HEK293 (cell line): ENCODE measurements around the gene MUTYH.

Experiments
- CTCF ChIA-PET: fragments of 350-600 bp; formaldehyde crosslinking; extraction: SDS; loops from one replicate; lab custom pipeline; 2021; ENCODE audit warnings: antibody characterized with exemption; lab: Yijun Ruan, JAX
- POLR2A ChIA-PET: fragments of 300-600 bp; formaldehyde crosslinking; extraction: SDS; loops from one replicate; lab custom pipeline; 2020; ENCODE audit warnings: antibody characterized with exemption, inconsistent platforms; lab: Yijun Ruan, JAX
- H3K27ac ChIP-seq: fragments of 200-500 bp; sonication (Bioruptor generic); 2 replicates; pipeline ENCODE4 v1.5.1; 2014; ENCODE audit warnings: low read depth, low read length, control low read depth, inconsistent platforms; ENCODE audit errors: extremely low read depth
- H3K36me3 ChIP-seq, 2 experiments: fragments of 200-500 bp in 1 of 2; sonication (Bioruptor generic) in 1 of 2; 1 replicate in 1 of 2; 2 replicates in 1 of 2; pipeline ENCODE4 v1.5.1; 2014 to 2017; ENCODE audit warnings: inconsistent platforms in 2 of 2, low read length in 2 of 2; ENCODE audit not compliant: control insufficient read depth in 2 of 2, insufficient read depth in 1 of 2
- H3K4me1 ChIP-seq: fragments of 200-500 bp; sonication (Bioruptor generic); 2 replicates; pipeline ENCODE4 v1.5.1; 2014; ENCODE audit warnings: mild to moderate bottlenecking, low read length, inconsistent platforms; ENCODE audit not compliant: control insufficient read depth, insufficient read depth
- H3K4me3 ChIP-seq: 2 replicates; pipeline ENCODE4 v1.5.1; 2011; ENCODE audit warnings: low read depth, mild to moderate bottlenecking, control low read depth, low read length, moderate library complexity
- H3K9me3 ChIP-seq: fragments of 200-500 bp; sonication (Bioruptor generic); 2 replicates; pipeline ENCODE4 v1.5.1; 2014; ENCODE audit warnings: low read depth, low read length, inconsistent platforms; ENCODE audit not compliant: control insufficient read depth, insufficient read depth
- GLIS1 ChIP-seq: fragments of 450-650 bp; formaldehyde crosslinking; IDR thresholded peaks from 2 replicates; pipeline ENCODE4 v1.5.1; 2016; ENCODE audit warnings: missing biosample characterization, missing genetic modification characterization
- OSR2 ChIP-seq: fragments of 450-650 bp; formaldehyde crosslinking; IDR thresholded peaks from 2 replicates; pipeline ENCODE4 v1.5.1; 2016; ENCODE audit warnings: missing biosample characterization, missing genetic modification characterization
- OVOL3 ChIP-seq: fragments of 450-650 bp; formaldehyde crosslinking; IDR thresholded peaks from 2 replicates; pipeline ENCODE4 v1.5.1; 2016; ENCODE audit warnings: missing biosample characterization, missing genetic modification characterization
- REST ChIP-seq: fragments of 450-650 bp; formaldehyde crosslinking; IDR thresholded peaks from 2 replicates; pipeline ENCODE4 v1.5.1; 2016; ENCODE audit warnings: missing biosample characterization, missing genetic modification characterization
- SCRT1 ChIP-seq: fragments of 450-650 bp; formaldehyde crosslinking; IDR thresholded peaks from 2 replicates; pipeline ENCODE4 v1.5.1; 2016; ENCODE audit warnings: missing biosample characterization, missing genetic modification characterization, borderline replicate concordance
- TRIM28 ChIP-seq: IDR thresholded peaks from 2 replicates; pipeline ENCODE4 v1.6.1; 2011; ENCODE audit warnings: low read length, control low read depth, borderline replicate concordance
- ZBTB11 ChIP-seq: fragments of 450-650 bp; formaldehyde crosslinking; conservative IDR thresholded peaks from 2 replicates; pipeline ENCODE4 v1.5.1; 2016; ENCODE audit warnings: low read depth, missing biosample characterization, missing genetic modification characterization
- ZBTB6 ChIP-seq: fragments of 450-650 bp; formaldehyde crosslinking; IDR thresholded peaks from 2 replicates; pipeline ENCODE4 v1.5.1; 2017; ENCODE audit warnings: missing biosample characterization, missing genetic modification characterization
- ZBTB7A ChIP-seq: fragments of 450-650 bp; formaldehyde crosslinking; IDR thresholded peaks from 2 replicates; pipeline ENCODE4 v1.5.1; 2016; ENCODE audit warnings: low read depth, missing biosample characterization, missing genetic modification characterization
- ZNF133 ChIP-seq: fragments of 450-650 bp; formaldehyde crosslinking; IDR thresholded peaks from 2 replicates; pipeline ENCODE4 v1.5.1; 2016; ENCODE audit warnings: missing biosample characterization, missing genetic modification characterization
- ZNF138 ChIP-seq: fragments of 450-650 bp; formaldehyde crosslinking; IDR thresholded peaks from 2 replicates; pipeline ENCODE4 v1.5.1; 2016; ENCODE audit warnings: missing biosample characterization, missing genetic modification characterization, borderline replicate concordance
- ZNF274 ChIP-seq, 2 experiments: fragments of 200-500 bp in 1 of 2; fragments of 450-650 bp in 1 of 2; sonication (Bioruptor generic) in 1 of 2; formaldehyde crosslinking in 1 of 2; IDR thresholded peaks; 2 replicates each; pipeline versions ENCODE4 v1.5.1 to v1.6.1; 2014 to 2016; ENCODE audit warnings: borderline replicate concordance in 1 of 2, inconsistent platforms in 1 of 2, low read length in 1 of 2, missing biosample characterization in 1 of 2, missing genetic modification characterization in 1 of 2
- ZNF341 ChIP-seq: fragments of 450-650 bp; formaldehyde crosslinking; IDR thresholded peaks from 2 replicates; pipeline ENCODE4; 2016; ENCODE audit warnings: low read depth, missing biosample characterization, missing genetic modification characterization
- ZNF423 ChIP-seq: fragments of 450-650 bp; formaldehyde crosslinking; IDR thresholded peaks from 2 replicates; pipeline ENCODE4 v1.5.1; 2016; ENCODE audit warnings: missing biosample characterization, missing genetic modification characterization
- ZNF629 ChIP-seq: fragments of 450-650 bp; formaldehyde crosslinking; IDR thresholded peaks from 2 replicates; pipeline ENCODE4 v1.5.1; 2017; ENCODE audit warnings: missing biosample characterization, missing genetic modification characterization
- TF ChIP-seq, protein P1 (sequence below): sonication (generic); formaldehyde crosslinking; IDR thresholded peaks from 2 replicates; pipeline ENCODE4 v1.8.1; 2022; ENCODE audit warnings: mild to moderate bottlenecking, moderate library complexity, missing genetic modification reagents

Gene MUTYH

DNA sequence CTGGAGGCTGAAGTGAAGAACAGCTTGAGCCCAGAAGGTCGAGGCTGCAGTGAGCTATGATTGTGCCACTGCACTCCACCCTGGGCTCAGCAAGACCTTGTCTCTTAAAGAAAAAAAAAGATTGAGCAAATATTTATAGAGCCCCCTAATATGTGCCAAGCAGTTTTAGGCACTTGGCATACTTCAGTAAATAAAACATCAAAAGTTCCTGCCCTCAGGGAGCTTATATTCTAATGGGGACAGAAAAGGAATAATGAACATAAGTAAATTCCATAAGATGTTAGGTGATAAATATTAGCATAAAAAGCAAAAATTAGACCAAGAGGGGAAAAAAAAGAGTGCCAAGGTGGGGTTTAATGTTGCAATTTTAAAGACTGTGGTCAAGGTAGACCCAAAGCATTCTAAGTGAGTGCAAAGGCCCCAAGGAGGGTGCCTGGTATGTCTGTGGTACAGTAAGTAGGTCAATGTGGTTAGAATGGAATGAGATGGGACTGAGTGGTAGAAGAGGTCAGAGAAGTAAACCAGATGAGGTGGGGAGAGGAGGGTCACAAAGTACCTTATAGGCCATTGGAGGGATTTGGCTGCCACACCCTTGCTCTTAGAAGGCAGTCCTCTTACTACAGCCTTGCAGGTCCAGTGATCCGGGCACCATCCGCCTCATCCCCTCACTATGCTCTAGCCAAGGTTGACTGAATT lies 2.5 kb downstream of the MUTYH start:
- H3K9me3 ChIP-seq, result no peaks in the 10 kb centered on the region
- no peaks in the 10 kb centered on the region for H3K4me1 ChIP-seq
- CTCF ChIA-PET, result interaction anchor here (1.2 kb wide), 1 partner anchor 32 kb away, joined by 5 read pairs; no protein-coding TSS in a partner anchor
- no peak for TF ChIP-seq ZNF274 (IDR thresholded peaks at IDR 0.05; ENCODE audit: low read length)
- TF ChIP-seq ZNF274 (tag by site-specific recombination; IDR thresholded peaks at IDR 0.05; ENCODE audit: borderline replicate concordance), result no peak
- TF ChIP-seq GLIS1 (tag by site-specific recombination), result no peak
- TF ChIP-seq REST (tag by site-specific recombination), result no peak
- H3K4me3 ChIP-seq, result no peak overlapping the region
- H3K27ac ChIP-seq, result no peak overlapping the region
- peaks cover 0 to 48% of the 10 kb centered on the region in 2 experiments; a peak in 1 of 3 replicates for H3K36me3 ChIP-seq
- POLR2A ChIA-PET, result interaction anchor here (0.6 to 2.9 kb wide), 2 partner anchors 9 to 608 kb away, joined by 3 to 51 read pairs; partner anchors contain the start of gene HPDL

- Histone ChIP-seq H3K4me1 (no peaks in the 10 kb centered on the region), H3K27ac (no peak overlapping the region), H3K36me3 (peaks cover 0 to 48% of the 10 kb centered on the region in 2 experiments; a peak in 1 of 3 replicates), H3K4me3 (no peak overlapping the region), H3K9me3 (no peaks in the 10 kb centered on the region)
- TF ChIP-seq, protein P1, sequence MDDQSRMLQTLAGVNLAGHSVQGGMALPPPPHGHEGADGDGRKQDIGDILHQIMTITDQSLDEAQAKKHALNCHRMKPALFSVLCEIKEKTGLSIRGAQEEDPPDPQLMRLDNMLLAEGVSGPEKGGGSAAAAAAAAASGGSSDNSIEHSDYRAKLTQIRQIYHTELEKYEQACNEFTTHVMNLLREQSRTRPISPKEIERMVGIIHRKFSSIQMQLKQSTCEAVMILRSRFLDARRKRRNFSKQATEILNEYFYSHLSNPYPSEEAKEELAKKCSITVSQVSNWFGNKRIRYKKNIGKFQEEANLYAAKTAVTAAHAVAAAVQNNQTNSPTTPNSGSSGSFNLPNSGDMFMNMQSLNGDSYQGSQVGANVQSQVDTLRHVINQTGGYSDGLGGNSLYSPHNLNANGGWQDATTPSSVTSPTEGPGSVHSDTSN (CRISPR knock-in tag), result no peak
- no peak for TF ChIP-seq OSR2 (tag by site-specific recombination)
- TF ChIP-seq ZNF274 (IDR thresholded peaks at IDR 0.05; ENCODE audit: low read length), result no peak
- no peak for TF ChIP-seq ZNF274 (tag by site-specific recombination; IDR thresholded peaks at IDR 0.05; ENCODE audit: borderline replicate concordance)
- no peak for TF ChIP-seq ZNF423 (tag by site-specific recombination)
- no peak for TF ChIP-seq ZBTB7A (tag by site-specific recombination)
- no peak for TF ChIP-seq TRIM28
- TF ChIP-seq ZNF341 (tag by site-specific recombination), result no peak
- no peak for TF ChIP-seq ZNF138 (tag by site-specific recombination)
- no peak for TF ChIP-seq SCRT1 (tag by site-specific recombination)
- no peak for TF ChIP-seq ZNF629 (tag by site-specific recombination)
- no peak for TF ChIP-seq ZBTB11 (tag by site-specific recombination)
- TF ChIP-seq OVOL3 (tag by site-specific recombination), result no peak
- no peak for TF ChIP-seq ZNF133 (tag by site-specific recombination)
- no peak for TF ChIP-seq ZBTB6 (tag by site-specific recombination)
- POLR2A ChIA-PET, result no interaction called here
- CTCF ChIA-PET, result interaction anchor here (1.8 kb wide), 1 partner anchor 321 kb away, joined by 6 read pairs; no protein-coding TSS in a partner anchor
Observed at GRCh38 chr1:45335855-45336324, 4.3 kb downstream of the MUTYH start.
